H9 (cell line): ENCODE measurements around the gene UNCX. TPM values are rescaled to one million over a fixed set of nuclear protein-coding genes. Genes with fewer than 3 reads are reported as not detected.

Experiments used
- DNase-seq: peaks from one replicate; pipeline ENCODE4 v3.0.0-alpha.2; 2017
- H2AFZ ChIP-seq: one replicate; pipeline ENCODE4 v1.6.1; 2013; ENCODE audit warnings: mild to moderate bottlenecking, low read length, control low read depth, moderate library complexity
- H2AK5ac ChIP-seq: 2 replicates; pipeline ENCODE4 v1.6.1; 2013; ENCODE audit warnings: low read length, control low read depth, mixed read lengths; ENCODE audit not compliant: insufficient read length
- H2BK120ac ChIP-seq: one replicate; pipeline ENCODE4 v1.6.1; 2013; ENCODE audit warnings: low read depth, mild to moderate bottlenecking, low read length, control low read depth, inconsistent platforms; ENCODE audit not compliant: poor library complexity, severe bottlenecking
- H2BK12ac ChIP-seq: 2 replicates; pipeline ENCODE4 v1.6.1; 2013; ENCODE audit warnings: low read length, control low read depth, mixed read lengths, low read depth; ENCODE audit not compliant: insufficient read length
- H2BK15ac ChIP-seq: 2 replicates; pipeline ENCODE4 v1.6.1; 2013; ENCODE audit warnings: low read depth, low read length, control low read depth
- H2BK20ac ChIP-seq: one replicate; pipeline ENCODE4 v1.6.1; 2013; ENCODE audit warnings: low read depth, mild to moderate bottlenecking, low read length, control low read depth, inconsistent platforms; ENCODE audit not compliant: poor library complexity, severe bottlenecking
- H2BK5ac ChIP-seq: 2 replicates; pipeline ENCODE4 v1.6.1; 2013; ENCODE audit warnings: low read length, control low read depth, mixed read lengths; ENCODE audit not compliant: insufficient read length
- H3K14ac ChIP-seq: 2 replicates; pipeline ENCODE4 v1.6.1; 2013; ENCODE audit warnings: low read length, control low read depth; ENCODE audit not compliant: insufficient read depth
- H3K18ac ChIP-seq: 2 replicates; pipeline ENCODE4 v1.6.1; 2013; ENCODE audit warnings: low read depth, mild to moderate bottlenecking, mixed read lengths, low read length, control low read depth; ENCODE audit not compliant: insufficient read length
- H3K23ac ChIP-seq: 2 replicates; pipeline ENCODE4 v1.6.1; 2013; ENCODE audit warnings: low read length, control low read depth, mixed read lengths, low read depth; ENCODE audit not compliant: insufficient read length
- H3K23me2 ChIP-seq: 2 replicates; pipeline ENCODE4 v1.6.1; 2013; ENCODE audit warnings: low read depth, mild to moderate bottlenecking, mixed read lengths, low read length, control low read depth; ENCODE audit not compliant: insufficient read length, poor library complexity, severe bottlenecking
- H3K27ac ChIP-seq: 2 replicates; pipeline ENCODE4 v1.5.1; 2013; ENCODE audit warnings: low read length, control low read depth, mixed read lengths, low read depth; ENCODE audit not compliant: insufficient read length
- H3K27me3 ChIP-seq: 2 replicates; pipeline ENCODE4 v1.6.1; 2013; ENCODE audit warnings: low read length, control low read depth, inconsistent platforms; ENCODE audit not compliant: insufficient read depth
- H3K4ac ChIP-seq: 2 replicates; pipeline ENCODE4 v1.6.1; 2013; ENCODE audit warnings: low read depth, mild to moderate bottlenecking, control low read depth, inconsistent platforms, low read length, moderate library complexity
- H3K4me1 ChIP-seq: 2 replicates; pipeline ENCODE4 v1.6.1; 2013; ENCODE audit warnings: low read length, control low read depth, inconsistent platforms; ENCODE audit not compliant: insufficient read depth
- H3K4me2 ChIP-seq: 2 replicates; pipeline ENCODE4 v1.6.1; 2013; ENCODE audit warnings: low read length, control low read depth, mixed read lengths; ENCODE audit not compliant: insufficient read length, insufficient read depth
- H3K56ac ChIP-seq: 2 replicates; pipeline ENCODE4 v1.6.1; 2013; ENCODE audit warnings: low read depth, mild to moderate bottlenecking, mixed read lengths, low read length, control low read depth; ENCODE audit not compliant: insufficient read length
- H3K79me1 ChIP-seq: 2 replicates; pipeline ENCODE4 v1.6.1; 2013; ENCODE audit warnings: low read depth, mild to moderate bottlenecking, moderate library complexity, low read length, control low read depth, inconsistent platforms; ENCODE audit not compliant: insufficient read depth, poor library complexity, severe bottlenecking
- H3K79me2 ChIP-seq: 2 replicates; pipeline ENCODE4 v1.6.1; 2013; ENCODE audit warnings: low read length, control low read depth, inconsistent platforms; ENCODE audit not compliant: insufficient read depth
- H3K9ac ChIP-seq: 2 replicates; pipeline ENCODE4 v1.6.1; 2013; ENCODE audit warnings: low read length, control low read depth, mixed read lengths; ENCODE audit not compliant: insufficient read length; ENCODE audit errors: extremely low read depth
- H3K9me3 ChIP-seq: one replicate; pipeline ENCODE4 v1.6.1; 2013; ENCODE audit warnings: low read depth, low read length, inconsistent platforms; ENCODE audit not compliant: control insufficient read depth
- H3T11ph ChIP-seq: one replicate; pipeline ENCODE4 v1.6.1; 2013; ENCODE audit warnings: mild to moderate bottlenecking, low read length, control low read depth, inconsistent platforms
- H4K20me1 ChIP-seq: one replicate; pipeline ENCODE4 v1.6.1; 2013; ENCODE audit not compliant: control insufficient read depth, insufficient read length, insufficient read depth
- H4K5ac ChIP-seq: 2 replicates; pipeline ENCODE4 v1.6.1; 2013; ENCODE audit warnings: low read depth, mild to moderate bottlenecking, mixed read lengths, low read length, control low read depth; ENCODE audit not compliant: insufficient read length
- H4K8ac ChIP-seq: replicated peaks from 2 replicates; pipeline ENCODE4 v1.6.1; 2013; ENCODE audit warnings: low read length, control low read depth, mixed read lengths, low read depth; ENCODE audit not compliant: insufficient read length
- H4K91ac ChIP-seq: 2 replicates; pipeline ENCODE4 v1.6.1; 2013; ENCODE audit warnings: low read depth, mild to moderate bottlenecking, moderate library complexity, mixed read lengths, low read length, control low read depth; ENCODE audit not compliant: insufficient read length
- H3K27ac Mint-ChIP-seq, 3 experiments: 2 replicates in 2 of 3; 3 replicates in 1 of 3; pipeline ENCODE4 v1.8.0; 2020 to 2021; ENCODE audit warnings: mixed read lengths in 3 of 3, mild to moderate bottlenecking in 1 of 3, moderate library complexity in 1 of 3
- H3K27me3 Mint-ChIP-seq: 2 replicates; pipeline ENCODE4 v1.8.0; 2021; ENCODE audit warnings: low read depth, mild to moderate bottlenecking, moderate library complexity, mixed read lengths
- H3K36me3 Mint-ChIP-seq, 3 experiments: 2 replicates in 2 of 3; 3 replicates in 1 of 3; pipeline ENCODE4 v1.8.0; 2020 to 2021; ENCODE audit warnings: low read depth in 3 of 3, mixed read lengths in 3 of 3; ENCODE audit not compliant: insufficient read depth in 1 of 3
- H3K4me1 Mint-ChIP-seq, 2 experiments: 2 replicates each; pipeline ENCODE4 v1.8.0; 2020; ENCODE audit warnings: mixed read lengths in 2 of 2
- H3K4me3 Mint-ChIP-seq, 2 experiments: 2 replicates in 1 of 2; 3 replicates in 1 of 2; pipeline ENCODE4 v1.8.0; 2020 to 2021; ENCODE audit warnings: mild to moderate bottlenecking in 2 of 2, mixed read lengths in 2 of 2, moderate library complexity in 1 of 2
- H3K9me3 Mint-ChIP-seq, 2 experiments: 2 replicates in 1 of 2; 3 replicates in 1 of 2; pipeline ENCODE4 v1.8.0; 2020; ENCODE audit warnings: mild to moderate bottlenecking in 2 of 2, mixed read lengths in 2 of 2, moderate library complexity in 1 of 2
- WGBS: extraction: QIAGEN DNeasy Blood & Tissue Kit; methylation state at CpG from one replicate; pipeline ENCODE4 v1.1.7; 2013; ENCODE audit warnings: missing lambda C conversion rate, low lambda C conversion rate, mixed read lengths; ENCODE audit not compliant: insufficient read length; ENCODE audit errors: extremely low coverage; 5-methylcytosine and 5-hydroxymethylcytosine counted together
- total RNA-seq: library from RNA; stranded (reverse); gene quantifications from 2 replicates; pipeline ENCODE4 v1.2.1, GENCODE V29; 2021
- TF ChIP-seq, protein P1 (sequence below): fragments of 200-600 bp; sonication (generic); conservative IDR thresholded peaks from 3 replicates; pipeline ENCODE4 v1.8.0; 2021; ENCODE audit warnings: antibody characterized with exemption, mild to moderate bottlenecking

The UNCX gene
- total RNA-seq, 1 experiment from 2014 or later, result not detected

DNA sequence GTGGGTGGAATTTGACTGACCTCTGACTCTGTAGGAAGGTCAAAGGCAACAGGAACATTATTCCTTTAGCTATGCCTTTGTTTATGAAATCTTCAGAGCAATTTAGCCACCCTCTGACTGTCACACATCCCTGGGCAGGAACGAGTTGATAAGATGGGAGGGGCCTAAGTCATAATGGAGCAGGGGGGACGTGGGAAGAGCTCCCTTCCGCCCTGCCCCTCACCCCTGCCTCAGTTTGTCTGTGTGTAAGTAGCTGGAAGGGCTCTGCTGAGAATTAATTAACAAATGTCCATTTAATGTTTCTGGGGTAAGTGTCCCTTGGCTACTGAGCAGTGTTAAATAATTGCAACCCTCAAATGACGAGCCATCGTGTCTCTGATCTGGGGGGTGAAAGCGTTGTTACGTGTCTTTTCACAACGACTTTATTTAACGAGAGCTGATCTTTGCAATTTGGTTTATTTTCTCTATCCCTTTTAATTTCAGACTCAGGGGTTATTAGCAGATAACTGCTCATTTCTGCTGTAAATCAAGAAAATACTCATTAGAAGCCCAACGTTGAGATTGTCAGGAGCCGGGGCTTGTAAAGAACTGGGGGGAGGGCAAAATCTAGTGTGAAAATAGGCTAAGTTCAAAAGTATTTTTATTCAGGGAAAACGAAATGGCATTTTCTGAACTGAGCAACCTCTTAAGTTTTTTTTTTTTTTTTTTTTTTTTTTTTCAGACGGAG lies 12.5 kb upstream of the UNCX start:
- Mint-ChIP-seq H3K36me3 (no peaks in the 10 kb centered on the region), H3K9me3 (peaks cover 0 to 6% of the 10 kb centered on the region in 2 experiments; a peak in 1 of 5 replicates), H3K4me1 (peaks cover 0 to 15% of the 10 kb centered on the region in 2 experiments; a peak in 3 of 4 replicates), H3K4me3 (no peak overlapping the region), H3K27me3 (peaks cover 95% of the 10 kb centered on the region), H3K27ac (no peak overlapping the region; a peak in 1 of 7 replicates)
- Histone ChIP-seq H3K4me1 (no peaks in the 10 kb centered on the region), H3K18ac (no peak overlapping the region), H3K9ac (no peak overlapping the region), H3K23me2 (peaks cover 8% of the 10 kb centered on the region), H4K91ac (no peak overlapping the region), H3K79me1 (no peaks in the 10 kb centered on the region), H4K8ac (no peak overlapping the region), H2BK12ac (no peak overlapping the region), H2AFZ (no peak overlapping the region), H2BK20ac (no peak overlapping the region), H3K4me2 (no peak overlapping the region), H3T11ph (no peak overlapping the region), H3K23ac (no peak overlapping the region), H2BK120ac (no peak overlapping the region), H3K27ac (no peak overlapping the region), H4K20me1 (no peaks in the 10 kb centered on the region), H3K9me3 (no peaks in the 10 kb centered on the region), H3K56ac (no peak overlapping the region), H3K79me2 (no peaks in the 10 kb centered on the region), H3K27me3 (peaks cover 26% of the 10 kb centered on the region), H3K4ac (no peak overlapping the region), H2BK5ac (no peak overlapping the region), H3K14ac (no peak overlapping the region), H4K5ac (no peak overlapping the region), H2AK5ac (no peak overlapping the region), H2BK15ac (no peak overlapping the region)
- TF ChIP-seq, protein P1, sequence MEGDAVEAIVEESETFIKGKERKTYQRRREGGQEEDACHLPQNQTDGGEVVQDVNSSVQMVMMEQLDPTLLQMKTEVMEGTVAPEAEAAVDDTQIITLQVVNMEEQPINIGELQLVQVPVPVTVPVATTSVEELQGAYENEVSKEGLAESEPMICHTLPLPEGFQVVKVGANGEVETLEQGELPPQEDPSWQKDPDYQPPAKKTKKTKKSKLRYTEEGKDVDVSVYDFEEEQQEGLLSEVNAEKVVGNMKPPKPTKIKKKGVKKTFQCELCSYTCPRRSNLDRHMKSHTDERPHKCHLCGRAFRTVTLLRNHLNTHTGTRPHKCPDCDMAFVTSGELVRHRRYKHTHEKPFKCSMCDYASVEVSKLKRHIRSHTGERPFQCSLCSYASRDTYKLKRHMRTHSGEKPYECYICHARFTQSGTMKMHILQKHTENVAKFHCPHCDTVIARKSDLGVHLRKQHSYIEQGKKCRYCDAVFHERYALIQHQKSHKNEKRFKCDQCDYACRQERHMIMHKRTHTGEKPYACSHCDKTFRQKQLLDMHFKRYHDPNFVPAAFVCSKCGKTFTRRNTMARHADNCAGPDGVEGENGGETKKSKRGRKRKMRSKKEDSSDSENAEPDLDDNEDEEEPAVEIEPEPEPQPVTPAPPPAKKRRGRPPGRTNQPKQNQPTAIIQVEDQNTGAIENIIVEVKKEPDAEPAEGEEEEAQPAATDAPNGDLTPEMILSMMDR, result no peak
- no peak for DNase-seq
- WGBS, result no CpG with 5 or more reads among the region's 13 CpGs
